Activated CD8-positive, alpha-beta memory T cell treated with anti-CD3 and anti-CD28 coated beads, Interleukin-2, amount 50 U/mL, for 48 hours (primary cell): ENCODE results near the gene KLC1.

Source experiments
- DNase-seq: peaks from one replicate; pipeline ENCODE4 v3.0.0-alpha.2; 2020

The KLC1 gene

GRCh38 chr14:103693515-103693914 is 64.5 kb downstream of the KLC1 start:
- no peak for DNase-seq

- no peak for DNase-seq
Observed at GRCh38 chr14:103694572-103695026, 65.6 kb downstream of the KLC1 start.

GRCh38 chr14:103695296-103696069 is 66.5 kb downstream of the KLC1 start:
- DNase-seq = no peak

- no peak for DNase-seq
Observed at GRCh38 chr14:103696070-103696402, 67.0 kb downstream of the KLC1 start.

GRCh38 chr14:103696466-103697071 is 67.6 kb downstream of the KLC1 start:
- no peak for DNase-seq

GRCh38 chr14:103697206-103697602 is 68.2 kb downstream of the KLC1 start:
- no peak for DNase-seq

GRCh38 chr14:103697603-103698379 is 68.8 kb downstream of the KLC1 start:
- no peak for DNase-seq

- no peak for DNase-seq
Observed at GRCh38 chr14:103698380-103699260, 69.6 kb downstream of the KLC1 start.

GRCh38 chr14:103699261-103699661 is 70.2 kb downstream of the KLC1 start:
- DNase-seq = no peak

GRCh38 chr14:103699901-103700752 is 71.1 kb downstream of the KLC1 start:
- no peak for DNase-seq

- DNase-seq = no peak
Observed at GRCh38 chr14:103700753-103701490, 71.9 kb downstream of the KLC1 start.

- no peak for DNase-seq
Observed at GRCh38 chr14:103702095-103702494, 73.1 kb downstream of the KLC1 start.

- DNase-seq = no peak
Observed at GRCh38 chr14:103702497-103703432, 73.8 kb downstream of the KLC1 start.

GRCh38 chr14:103703433-103704385 is 74.7 kb downstream of the KLC1 start:
- DNase-seq = no peak

GRCh38 chr14:103704708-103705107 is 75.7 kb downstream of the KLC1 start:
- no peak for DNase-seq

- no peak for DNase-seq
Observed at GRCh38 chr14:103705118-103705503, 76.1 kb downstream of the KLC1 start.

GRCh38 chr14:103705504-103706284 is 76.7 kb downstream of the KLC1 start:
- DNase-seq = no peak
